OCI-LY1 (cell line): ENCODE data around the gene GLIS1.

Experiments
- H2AFZ ChIP-seq: fragments of 200-600 bp; sonication (generic), shearing (Covaris generic); 2 replicates; pipeline ENCODE4 v1.6.0; 2014; ENCODE audit warnings: antibody characterized with exemption, mild to moderate bottlenecking, low read length
- H3F3A ChIP-seq: fragments of 200-600 bp; sonication (generic), shearing (Covaris generic); 2 replicates; pipeline ENCODE4 v1.6.0; 2014; ENCODE audit warnings: mild to moderate bottlenecking, antibody characterized with exemption, low read length, moderate library complexity; ENCODE audit not compliant: insufficient read depth
- H3K27ac ChIP-seq: fragments of 200-600 bp; sonication (generic); 2 replicates; pipeline ENCODE4 v1.5.1; 2014; ENCODE audit warnings: low read length, mixed run types, mild to moderate bottlenecking, low read depth; ENCODE audit not compliant: poor library complexity, severe bottlenecking
- H3K27me3 ChIP-seq: fragments of 200-600 bp; sonication (generic); 2 replicates; pipeline ENCODE4 v1.6.0; 2014; ENCODE audit warnings: antibody characterized with exemption, mild to moderate bottlenecking, low read length, moderate library complexity; ENCODE audit not compliant: insufficient read depth
- H3K36me3 ChIP-seq: fragments of 200-600 bp; sonication (generic); 2 replicates; pipeline ENCODE4 v1.6.1; 2014; ENCODE audit warnings: mild to moderate bottlenecking, antibody characterized with exemption, low read length, moderate library complexity, mixed read lengths; ENCODE audit not compliant: insufficient read depth
- H3K4me1 ChIP-seq: fragments of 200-600 bp; sonication (generic); 2 replicates; pipeline ENCODE4 v1.5.1; 2014; ENCODE audit warnings: mild to moderate bottlenecking, low read length, moderate library complexity; ENCODE audit not compliant: insufficient read depth, severe bottlenecking
- H3K4me2 ChIP-seq: fragments of 200-600 bp; sonication (generic), shearing (Covaris generic); 2 replicates; pipeline ENCODE4 v1.6.1; 2014; ENCODE audit warnings: low read length
- H3K4me3 ChIP-seq: fragments of 200-600 bp; sonication (generic); 2 replicates; pipeline ENCODE4 v1.5.1; 2014; ENCODE audit warnings: low read length, low read depth, mild to moderate bottlenecking, mixed read lengths; ENCODE audit not compliant: poor library complexity, severe bottlenecking
- H3K79me2 ChIP-seq: fragments of 200-600 bp; shearing (Covaris generic); 2 replicates; pipeline ENCODE4 v1.6.1; 2016; ENCODE audit warnings: mixed run types, low read length, mixed read lengths; ENCODE audit not compliant: insufficient read depth
- H3K9ac ChIP-seq: fragments of 200-600 bp; sonication (generic), shearing (Covaris generic); 2 replicates; pipeline ENCODE4 v1.6.1; 2014; ENCODE audit warnings: mild to moderate bottlenecking, low read length, mixed read lengths
- H3K9me2 ChIP-seq: fragments of 200-600 bp; sonication (generic), shearing (Covaris generic); 2 replicates; pipeline ENCODE4 v1.6.1; 2014; ENCODE audit warnings: low read depth, mild to moderate bottlenecking, low read length, mixed read lengths
- H3K9me3 ChIP-seq: fragments of 200-600 bp; shearing (Covaris generic); 2 replicates; pipeline ENCODE4 v1.6.1; 2014; ENCODE audit warnings: low read length, mixed read lengths
- H4K20me1 ChIP-seq: fragments of 200-600 bp; sonication (generic), shearing (Covaris generic); 2 replicates; pipeline ENCODE4 v1.6.0; 2016; ENCODE audit warnings: mild to moderate bottlenecking, low read length; ENCODE audit not compliant: insufficient read depth
- CTCF ChIP-seq: fragments of 200-600 bp; sonication (generic), shearing (Covaris generic); IDR thresholded peaks from 2 replicates; pipeline ENCODE4 v1.5.1; 2017; ENCODE audit warnings: mild to moderate bottlenecking, antibody characterized with exemption, low read length, moderate library complexity, mixed read lengths
- EZH2 ChIP-seq: fragments of 200-600 bp; sonication (generic), shearing (Covaris generic); IDR thresholded peaks from 2 replicates; pipeline ENCODE4 v1.8.0; 2017; ENCODE audit warnings: borderline replicate concordance, mixed run types, mild to moderate bottlenecking, antibody characterized with exemption, low read length, moderate library complexity, mixed read lengths

GLIS1 gene

DNA sequence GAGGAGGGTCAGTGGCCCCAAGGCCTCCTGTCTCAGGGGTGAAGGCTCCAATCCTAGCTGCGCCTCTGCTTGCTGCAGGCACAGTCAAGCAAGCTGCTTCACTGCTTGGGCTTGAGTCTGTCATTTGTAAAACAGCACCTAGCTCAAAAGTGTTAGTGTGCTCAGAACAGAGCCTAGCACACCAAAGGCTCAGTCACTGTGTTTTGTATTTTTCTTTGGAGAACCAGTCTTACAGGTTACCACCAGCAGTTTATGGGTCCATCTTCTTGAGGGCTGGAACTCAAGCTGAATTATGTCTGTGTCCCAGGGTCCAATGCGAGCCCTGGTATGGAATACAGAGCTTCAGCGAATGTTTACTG lies 166.2 kb downstream of the GLIS1 start:
- H3K4me3 ChIP-seq = no peak overlapping the region
- H3K27me3 ChIP-seq = peaks cover 3% of the 10 kb centered on the region; the same call in 1 of the 2 replicates
- no peak overlapping the region for H3K27ac ChIP-seq
- H3K9me3 ChIP-seq = no peaks in the 10 kb centered on the region
- H3K4me2 ChIP-seq = no peak overlapping the region
- TF ChIP-seq CTCF = no peak
- TF ChIP-seq EZH2 = no peak
- no peak overlapping the region for H2AFZ ChIP-seq
- H4K20me1 ChIP-seq = no peaks in the 10 kb centered on the region
- H3F3A ChIP-seq = no peaks in the 10 kb centered on the region
- H3K9me2 ChIP-seq = no peaks in the 10 kb centered on the region
- no peaks in the 10 kb centered on the region for H3K36me3 ChIP-seq
- H3K79me2 ChIP-seq = no peaks in the 10 kb centered on the region
- no peaks in the 10 kb centered on the region for H3K4me1 ChIP-seq
- no peak overlapping the region for H3K9ac ChIP-seq

GRCh38 chr1:53572065-53572814 lies 166.7 kb downstream of the GLIS1 start:
- H3K4me2 ChIP-seq = no peak overlapping the region
- no peaks in the 10 kb centered on the region for H3K36me3 ChIP-seq
- no peak overlapping the region for H3K9ac ChIP-seq
- H3K9me2 ChIP-seq = no peaks in the 10 kb centered on the region
- H3K4me1 ChIP-seq = no peaks in the 10 kb centered on the region
- H3K9me3 ChIP-seq = no peaks in the 10 kb centered on the region
- H2AFZ ChIP-seq = no peak overlapping the region
- H3K79me2 ChIP-seq = no peaks in the 10 kb centered on the region
- H3K27ac ChIP-seq = no peak overlapping the region
- H4K20me1 ChIP-seq = no peaks in the 10 kb centered on the region
- H3K4me3 ChIP-seq = no peak overlapping the region
- no peak for TF ChIP-seq EZH2
- peaks cover 3% of the 10 kb centered on the region; the same call in 1 of the 2 replicates for H3K27me3 ChIP-seq
- H3F3A ChIP-seq = no peaks in the 10 kb centered on the region

DNA sequence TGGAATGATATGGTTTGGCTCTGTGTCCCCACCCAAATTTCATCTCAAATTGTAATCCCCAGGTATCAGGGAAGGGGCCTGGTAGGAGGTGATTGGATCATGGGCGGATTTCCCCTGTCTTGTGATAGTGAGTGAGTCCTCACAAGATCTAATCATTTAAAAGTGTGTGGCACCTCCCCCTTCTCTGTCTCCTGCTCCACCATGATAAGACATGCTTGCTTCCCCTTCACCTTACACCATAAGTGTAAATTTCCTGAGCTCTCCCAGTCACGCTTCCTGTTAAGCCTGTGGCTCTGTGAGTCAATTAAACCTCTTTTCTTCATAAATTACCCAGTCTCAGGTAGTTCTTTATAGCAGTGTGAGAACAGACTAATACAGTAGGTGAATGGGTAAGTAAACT lies 170.4 kb downstream of the GLIS1 start:
- no peaks in the 10 kb centered on the region for H3K79me2 ChIP-seq
- TF ChIP-seq CTCF (no peak), EZH2 (no peak)
- H3K9ac ChIP-seq = no peak overlapping the region
- no peaks in the 10 kb centered on the region for H3K36me3 ChIP-seq
- no peak overlapping the region for H3K4me2 ChIP-seq
- no peak overlapping the region for H3K27ac ChIP-seq
- no peaks in the 10 kb centered on the region; the same call in 1 of the 2 replicates for H3K27me3 ChIP-seq
- no peaks in the 10 kb centered on the region for H3F3A ChIP-seq
- H3K4me1 ChIP-seq = no peaks in the 10 kb centered on the region
- no peaks in the 10 kb centered on the region for H3K9me3 ChIP-seq
- no peak overlapping the region for H2AFZ ChIP-seq
- H4K20me1 ChIP-seq = no peaks in the 10 kb centered on the region
- no peak overlapping the region for H3K4me3 ChIP-seq
- H3K9me2 ChIP-seq = no peaks in the 10 kb centered on the region

- Histone ChIP-seq H4K20me1 (no peaks in the 10 kb centered on the region), H3K9me2 (no peaks in the 10 kb centered on the region), H3K9me3 (no peaks in the 10 kb centered on the region), H3K27me3 (no peaks in the 10 kb centered on the region; the same call in 1 of the 2 replicates), H3K4me2 (no peak overlapping the region), H3F3A (no peaks in the 10 kb centered on the region), H2AFZ (no peak overlapping the region), H3K4me3 (no peak overlapping the region), H3K36me3 (no peaks in the 10 kb centered on the region), H3K4me1 (no peaks in the 10 kb centered on the region), H3K27ac (no peak overlapping the region), H3K79me2 (no peaks in the 10 kb centered on the region), H3K9ac (no peak overlapping the region)
- TF ChIP-seq EZH2 (no peak), CTCF (no peak)
These were observed 171.1 kb downstream of the GLIS1 start for GRCh38 chr1:53567851-53568250.
